ENCODE results near the gene GAD2.

The GAD2 gene

GRCh38 chr10:26274391-26274790 is 57.8 kb downstream of the GAD2 start:
- H3K79me2 ChIP-seq (ENCODE audit: insufficient read depth, low read length): no peaks in the 10 kb centered on the region
- no peak for DNase-seq
- H3K27me3 ChIP-seq (ENCODE audit: insufficient read depth, low read length, poor library complexity): peaks cover 2% of the 10 kb centered on the region
- H3K27ac ChIP-seq (ENCODE audit: low read length): no peak overlapping the region
- no peak for ATAC-seq (ENCODE audit: insufficient read depth, low read depth)
- TF ChIP-seq CTCF (IDR thresholded peaks at IDR 0.05; ENCODE audit: borderline replicate concordance, extremely low read depth, low read length, poor library complexity, severe bottlenecking) (no peak), EZH2 (IDR thresholded peaks at IDR 0.05; ENCODE audit: borderline replicate concordance, low read depth, low read length, severe bottlenecking) (no peak)
- no peaks in the 10 kb centered on the region for H3K4me1 ChIP-seq (ENCODE audit: insufficient read depth, low read length)
- no peak overlapping the region for H3K9ac ChIP-seq (ENCODE audit: low read depth, low read length)
- H3K4me2 ChIP-seq (ENCODE audit: insufficient read depth, low read length): no peak overlapping the region
- no peaks in the 10 kb centered on the region for H3K36me3 ChIP-seq (ENCODE audit: insufficient read depth, low read length)
- no peak overlapping the region for H3K4me3 ChIP-seq (ENCODE audit: low read depth in 1 of 2, low read length in 2 of 2)
- H2AFZ ChIP-seq (ENCODE audit: low read depth, low read length): no peak overlapping the region
- no peaks in the 10 kb centered on the region for H4K20me1 ChIP-seq (ENCODE audit: insufficient read depth, low read length)
- H3K9me3 ChIP-seq (ENCODE audit: insufficient read depth, low read length, severe bottlenecking): no peaks in the 10 kb centered on the region

GRCh38 chr10:26278295-26278694 is 61.7 kb downstream of the GAD2 start:
- Histone ChIP-seq H3K9ac (ENCODE audit: low read depth, low read length) (no peak overlapping the region), H3K27me3 (ENCODE audit: insufficient read depth, low read length, poor library complexity) (no peaks in the 10 kb centered on the region), H3K9me3 (ENCODE audit: insufficient read depth, low read length, severe bottlenecking) (no peaks in the 10 kb centered on the region), H3K79me2 (ENCODE audit: insufficient read depth, low read length) (no peaks in the 10 kb centered on the region), H3K27ac (ENCODE audit: low read length) (no peak overlapping the region), H3K36me3 (ENCODE audit: insufficient read depth, low read length) (no peaks in the 10 kb centered on the region), H3K4me1 (ENCODE audit: insufficient read depth, low read length) (no peaks in the 10 kb centered on the region), H4K20me1 (ENCODE audit: insufficient read depth, low read length) (no peaks in the 10 kb centered on the region), H3K4me3 (ENCODE audit: low read depth in 1 of 2, low read length in 2 of 2) (no peak overlapping the region), H3K4me2 (ENCODE audit: insufficient read depth, low read length) (no peak overlapping the region), H2AFZ (ENCODE audit: low read depth, low read length) (no peak overlapping the region)
- DNase-seq (no peak), ATAC-seq (ENCODE audit: insufficient read depth, low read depth) (no peak)
- TF ChIP-seq CTCF (IDR thresholded peaks at IDR 0.05; ENCODE audit: borderline replicate concordance, extremely low read depth, low read length, poor library complexity, severe bottlenecking) (no peak), EZH2 (IDR thresholded peaks at IDR 0.05; ENCODE audit: borderline replicate concordance, low read depth, low read length, severe bottlenecking) (no peak)

GRCh38 chr10:26290236-26290635 is 73.7 kb downstream of the GAD2 start:
- no peak for TF ChIP-seq EZH2 (IDR thresholded peaks at IDR 0.05; ENCODE audit: borderline replicate concordance, low read depth, low read length, severe bottlenecking)
- TF ChIP-seq CTCF (IDR thresholded peaks at IDR 0.05; ENCODE audit: borderline replicate concordance, extremely low read depth, low read length, poor library complexity, severe bottlenecking): no peak
- Histone ChIP-seq H3K4me2 (ENCODE audit: insufficient read depth, low read length) (no peak overlapping the region), H3K9ac (ENCODE audit: low read depth, low read length) (no peak overlapping the region), H2AFZ (ENCODE audit: low read depth, low read length) (no peak overlapping the region), H3K4me1 (ENCODE audit: insufficient read depth, low read length) (no peaks in the 10 kb centered on the region), H3K4me3 (ENCODE audit: low read depth in 1 of 2, low read length in 2 of 2) (no peak overlapping the region), H3K36me3 (ENCODE audit: insufficient read depth, low read length) (no peaks in the 10 kb centered on the region), H4K20me1 (ENCODE audit: insufficient read depth, low read length) (no peaks in the 10 kb centered on the region), H3K79me2 (ENCODE audit: insufficient read depth, low read length) (no peaks in the 10 kb centered on the region), H3K27me3 (ENCODE audit: insufficient read depth, low read length, poor library complexity) (peaks cover 14% of the 10 kb centered on the region), H3K9me3 (ENCODE audit: insufficient read depth, low read length, severe bottlenecking) (no peaks in the 10 kb centered on the region), H3K27ac (ENCODE audit: low read length) (no peak overlapping the region)
- no peak for DNase-seq
- no peak for ATAC-seq (ENCODE audit: insufficient read depth, low read depth)

Measured in DND-41 (cell line).